Panc1 (cell line): ENCODE data around the gene AP3B2.

Experiments
- POLR2AphosphoS5 ChIP-seq: IDR thresholded peaks from 2 replicates; pipeline ENCODE4 v1.6.1; 2012; ENCODE audit warnings: mild to moderate bottlenecking, low read depth, low read length, moderate library complexity
- TF ChIP-seq, protein P1 (sequence below): fragments of 450-650 bp; IDR thresholded peaks from 2 replicates; pipeline ENCODE4 v1.5.1; 2017; ENCODE audit warnings: mild to moderate bottlenecking

GRCh38 chr15:82689147-82689546 lies 20.5 kb downstream of the AP3B2 start:
- TF ChIP-seq, protein P1, sequence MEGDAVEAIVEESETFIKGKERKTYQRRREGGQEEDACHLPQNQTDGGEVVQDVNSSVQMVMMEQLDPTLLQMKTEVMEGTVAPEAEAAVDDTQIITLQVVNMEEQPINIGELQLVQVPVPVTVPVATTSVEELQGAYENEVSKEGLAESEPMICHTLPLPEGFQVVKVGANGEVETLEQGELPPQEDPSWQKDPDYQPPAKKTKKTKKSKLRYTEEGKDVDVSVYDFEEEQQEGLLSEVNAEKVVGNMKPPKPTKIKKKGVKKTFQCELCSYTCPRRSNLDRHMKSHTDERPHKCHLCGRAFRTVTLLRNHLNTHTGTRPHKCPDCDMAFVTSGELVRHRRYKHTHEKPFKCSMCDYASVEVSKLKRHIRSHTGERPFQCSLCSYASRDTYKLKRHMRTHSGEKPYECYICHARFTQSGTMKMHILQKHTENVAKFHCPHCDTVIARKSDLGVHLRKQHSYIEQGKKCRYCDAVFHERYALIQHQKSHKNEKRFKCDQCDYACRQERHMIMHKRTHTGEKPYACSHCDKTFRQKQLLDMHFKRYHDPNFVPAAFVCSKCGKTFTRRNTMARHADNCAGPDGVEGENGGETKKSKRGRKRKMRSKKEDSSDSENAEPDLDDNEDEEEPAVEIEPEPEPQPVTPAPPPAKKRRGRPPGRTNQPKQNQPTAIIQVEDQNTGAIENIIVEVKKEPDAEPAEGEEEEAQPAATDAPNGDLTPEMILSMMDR = no peak
- TF ChIP-seq POLR2AphosphoS5 = no peak
